ENCODE results near the gene HMOX2.

HMOX2 gene

GRCh38 chr16:4538350-4539235 is 62.4 kb downstream of the HMOX2 start, which contains the start of gene CDIP1:
CDIP1 (minus strand) TSS chr16:4538773; CDS start chr16:4514130, 24,643 bp downstream.
- H3K4ac ChIP-seq (ENCODE audit: low read depth in 1 of 2, low read length in 2 of 2) = peak within 1 kb of the TSS; percentile 62 to 76
- H3K27ac ChIP-seq (ENCODE audit: low read length, poor library complexity, severe bottlenecking) = no peak within 1 kb of the TSS

GRCh38 chr16:4539716-4540284 is 63.6 kb downstream of the HMOX2 start:
- no peak overlapping the region for H3K9ac ChIP-seq (ENCODE audit: low read length)
- H2BK120ac ChIP-seq (ENCODE audit: low read depth, low read length) = no peak overlapping the region
- peaks cover 13% of the 10 kb centered on the region for H3K79me1 ChIP-seq (replicated peaks; ENCODE audit: low read length, poor library complexity, severe bottlenecking)
- no peak overlapping the region for H3K23ac ChIP-seq (ENCODE audit: low read length in 2 of 2)
- H3K4ac ChIP-seq (ENCODE audit: low read depth in 1 of 2, low read length in 2 of 2) = no peak overlapping the region
- WGBS = 90% methylated on average over 2 of the region's 2 CpGs
- no peak overlapping the region for H4K8ac ChIP-seq (ENCODE audit: low read length)
- H2AFZ ChIP-seq (ENCODE audit: low read depth, low read length) = no peak overlapping the region
- H3K4me2 ChIP-seq (ENCODE audit: low read length, poor library complexity, severe bottlenecking) = no peak overlapping the region
- no peak overlapping the region for H3K4me3 ChIP-seq (ENCODE audit: insufficient read depth in 1 of 2, low read depth in 1 of 2, low read length in 2 of 2)
- H2AK5ac ChIP-seq (ENCODE audit: low read length, severe bottlenecking) = no peak overlapping the region
- no peak overlapping the region for H2BK12ac ChIP-seq (ENCODE audit: low read length in 2 of 2)
- no peak overlapping the region for H3K27ac ChIP-seq (ENCODE audit: low read length, poor library complexity, severe bottlenecking)
- no peaks in the 10 kb centered on the region for H3K9me3 ChIP-seq (ENCODE audit: control insufficient read depth, low read length)
- H3K27me3 ChIP-seq (ENCODE audit: control insufficient read depth in 1 of 2, insufficient read depth in 1 of 2, low read length in 2 of 2) = peaks cover 3 to 6% of the 10 kb centered on the region in 2 experiments
- DNase-seq = no peak
- peaks cover 9% of the 10 kb centered on the region for H3K4me1 ChIP-seq (ENCODE audit: control insufficient read depth, insufficient read depth, low read depth, low read length)
- no peak overlapping the region for H2BK15ac ChIP-seq (ENCODE audit: low read depth, poor library complexity, severe bottlenecking)
- peaks cover 0 to 7% of the 10 kb centered on the region in 2 experiments for H3K36me3 ChIP-seq (ENCODE audit: control insufficient read depth in 1 of 2, insufficient read depth in 2 of 2, low read depth in 1 of 2, low read length in 2 of 2)
- no peak overlapping the region for H4K91ac ChIP-seq (ENCODE audit: low read length)
- H3K14ac ChIP-seq (ENCODE audit: low read length in 2 of 2) = no peak overlapping the region
- H3K18ac ChIP-seq (ENCODE audit: low read depth in 1 of 2, low read length in 2 of 2) = no peak overlapping the region
- H2BK5ac ChIP-seq (ENCODE audit: low read depth, low read length, poor library complexity, severe bottlenecking) = no peak overlapping the region

More at GRCh38 chr16:4538350-4539235, 62.4 kb downstream of the HMOX2 start, which contains the start of gene CDIP1:
- H3K9ac ChIP-seq (ENCODE audit: low read length) = peak within 1 kb of the TSS; percentile 88
- 9% methylated on average over 51 of the region's 67 CpGs for WGBS
- peak within 1 kb of the TSS; percentile 99 for H2BK15ac ChIP-seq (ENCODE audit: low read depth, poor library complexity, severe bottlenecking)
- H3K14ac ChIP-seq (ENCODE audit: low read length in 2 of 2) = peak within 1 kb of the TSS in 1 of 2 experiments; percentile 72
- peak within 1 kb of the TSS in 1 of 2 experiments; percentile 83 for H2BK12ac ChIP-seq (ENCODE audit: low read length in 2 of 2)
- peak within 1 kb of the TSS; percentile 85 for H2BK120ac ChIP-seq (ENCODE audit: low read depth, low read length)
- H3K4me2 ChIP-seq (ENCODE audit: low read length, poor library complexity, severe bottlenecking) = peak within 1 kb of the TSS; percentile 87
- H3K23ac ChIP-seq (ENCODE audit: low read length in 2 of 2) = no peak within 1 kb of the TSS
- peak; percentile 97 for DNase-seq
- no peak within 1 kb of the TSS for H2AK5ac ChIP-seq (ENCODE audit: low read length, severe bottlenecking)
- H3K4me3 ChIP-seq (ENCODE audit: insufficient read depth in 1 of 2, low read depth in 1 of 2, low read length in 2 of 2) = peak within 1 kb of the TSS; percentile 78 to 85
- peak within 1 kb of the TSS; percentile 94 for H4K8ac ChIP-seq (ENCODE audit: low read length)
- peaks cover 0 to 13% of the 10 kb centered on the region in 2 experiments for H3K36me3 ChIP-seq (ENCODE audit: control insufficient read depth in 1 of 2, insufficient read depth in 2 of 2, low read depth in 1 of 2, low read length in 2 of 2)
- peak within 1 kb of the TSS; percentile 91 to 93 for H3K18ac ChIP-seq (ENCODE audit: low read depth in 1 of 2, low read length in 2 of 2)
- no peaks in the 10 kb centered on the region for H3K9me3 ChIP-seq (ENCODE audit: control insufficient read depth, low read length)
- peak within 1 kb of the TSS; percentile 85 for H4K91ac ChIP-seq (ENCODE audit: low read length)
- H3K27me3 ChIP-seq (ENCODE audit: control insufficient read depth in 1 of 2, insufficient read depth in 1 of 2, low read length in 2 of 2) = peaks cover 0 to 3% of the 10 kb centered on the region in 2 experiments
- H3K4me1 ChIP-seq (ENCODE audit: control insufficient read depth, insufficient read depth, low read depth, low read length) = peaks cover 11% of the 10 kb centered on the region
- peak within 1 kb of the TSS; percentile 83 for H2AFZ ChIP-seq (ENCODE audit: low read depth, low read length)
- no peak within 1 kb of the TSS for H2BK5ac ChIP-seq (ENCODE audit: low read depth, low read length, poor library complexity, severe bottlenecking)
- H3K79me1 ChIP-seq (replicated peaks; ENCODE audit: low read length, poor library complexity, severe bottlenecking) = peaks cover 19% of the 10 kb centered on the region

- Histone ChIP-seq H2BK120ac (ENCODE audit: low read depth, low read length) (no peak overlapping the region), H2BK12ac (ENCODE audit: low read length in 2 of 2) (no peak overlapping the region), H2AK5ac (ENCODE audit: low read length, severe bottlenecking) (no peak overlapping the region), H3K9me3 (ENCODE audit: control insufficient read depth, low read length) (no peaks in the 10 kb centered on the region), H2AFZ (ENCODE audit: low read depth, low read length) (no peak overlapping the region), H3K4ac (ENCODE audit: low read depth in 1 of 2, low read length in 2 of 2) (no peak overlapping the region), H3K4me2 (ENCODE audit: low read length, poor library complexity, severe bottlenecking) (no peak overlapping the region), H3K23ac (ENCODE audit: low read length in 2 of 2) (no peak overlapping the region), H3K4me1 (ENCODE audit: control insufficient read depth, insufficient read depth, low read depth, low read length) (peaks cover 2% of the 10 kb centered on the region), H3K79me1 (replicated peaks; ENCODE audit: low read length, poor library complexity, severe bottlenecking) (no peaks in the 10 kb centered on the region), H3K4me3 (ENCODE audit: insufficient read depth in 1 of 2, low read depth in 1 of 2, low read length in 2 of 2) (no peak overlapping the region), H3K27me3 (ENCODE audit: control insufficient read depth in 1 of 2, insufficient read depth in 1 of 2, low read length in 2 of 2) (peaks cover 11 to 13% of the 10 kb centered on the region in 2 experiments), H3K27ac (ENCODE audit: low read length, poor library complexity, severe bottlenecking) (no peak overlapping the region), H3K14ac (ENCODE audit: low read length in 2 of 2) (no peak overlapping the region), H2BK5ac (ENCODE audit: low read depth, low read length, poor library complexity, severe bottlenecking) (no peak overlapping the region), H3K36me3 (ENCODE audit: control insufficient read depth in 1 of 2, insufficient read depth in 2 of 2, low read depth in 1 of 2, low read length in 2 of 2) (no peaks in the 10 kb centered on the region), H4K8ac (ENCODE audit: low read length) (no peak overlapping the region), H4K91ac (ENCODE audit: low read length) (no peak overlapping the region), H3K9ac (ENCODE audit: low read length) (no peak overlapping the region), H2BK15ac (ENCODE audit: low read depth, poor library complexity, severe bottlenecking) (no peak overlapping the region), H3K18ac (ENCODE audit: low read depth in 1 of 2, low read length in 2 of 2) (no peak overlapping the region)
- 82% methylated on average over 8 of the region's 8 CpGs for WGBS
- no peak for DNase-seq
Measured at GRCh38 chr16:4544473-4544872, 68.3 kb downstream of the HMOX2 start.

GRCh38 chr16:4548124-4548523 is 71.9 kb downstream of the HMOX2 start:
- H3K9ac ChIP-seq (ENCODE audit: low read length) = no peak overlapping the region

More at GRCh38 chr16:4548124-4548523, 71.9 kb downstream of the HMOX2 start:
- no peak overlapping the region for H2BK5ac ChIP-seq (ENCODE audit: low read depth, low read length, poor library complexity, severe bottlenecking)
- no peak overlapping the region for H4K91ac ChIP-seq (ENCODE audit: low read length)
- no peak overlapping the region for H3K18ac ChIP-seq (ENCODE audit: low read depth in 1 of 2, low read length in 2 of 2)
- no peak overlapping the region for H2BK15ac ChIP-seq (ENCODE audit: low read depth, poor library complexity, severe bottlenecking)
- no peak overlapping the region for H2BK120ac ChIP-seq (ENCODE audit: low read depth, low read length)
- H3K9me3 ChIP-seq (ENCODE audit: control insufficient read depth, low read length) = no peaks in the 10 kb centered on the region
- H3K36me3 ChIP-seq (ENCODE audit: control insufficient read depth in 1 of 2, insufficient read depth in 2 of 2, low read depth in 1 of 2, low read length in 2 of 2) = no peaks in the 10 kb centered on the region
- no peak overlapping the region for H3K4ac ChIP-seq (ENCODE audit: low read depth in 1 of 2, low read length in 2 of 2)
- no peak overlapping the region for H2AFZ ChIP-seq (ENCODE audit: low read depth, low read length)
- WGBS = 86% methylated on average over 13 of the region's 13 CpGs
- no peak overlapping the region for H3K27ac ChIP-seq (ENCODE audit: low read length, poor library complexity, severe bottlenecking)
- no peak overlapping the region for H3K4me2 ChIP-seq (ENCODE audit: low read length, poor library complexity, severe bottlenecking)
- H3K14ac ChIP-seq (ENCODE audit: low read length in 2 of 2) = no peak overlapping the region
- no peak overlapping the region for H2AK5ac ChIP-seq (ENCODE audit: low read length, severe bottlenecking)
- H4K8ac ChIP-seq (ENCODE audit: low read length) = no peak overlapping the region
- no peak overlapping the region for H3K4me3 ChIP-seq (ENCODE audit: insufficient read depth in 1 of 2, low read depth in 1 of 2, low read length in 2 of 2)
- DNase-seq = no peak
- no peak overlapping the region for H2BK12ac ChIP-seq (ENCODE audit: low read length in 2 of 2)
- H3K79me1 ChIP-seq (replicated peaks; ENCODE audit: low read length, poor library complexity, severe bottlenecking) = no peaks in the 10 kb centered on the region
- peaks cover 23 to 27% of the 10 kb centered on the region in 2 experiments for H3K27me3 ChIP-seq (ENCODE audit: control insufficient read depth in 1 of 2, insufficient read depth in 1 of 2, low read length in 2 of 2)
- no peak overlapping the region for H3K23ac ChIP-seq (ENCODE audit: low read length in 2 of 2)
- peaks cover 2% of the 10 kb centered on the region for H3K4me1 ChIP-seq (ENCODE audit: control insufficient read depth, insufficient read depth, low read depth, low read length)
